C4-2B (cell line): Measurements from ENCODE around the gene RASSF5.

Source experiments
- CTCF ChIP-seq: fragments of 450-650 bp; conservative IDR thresholded peaks from 2 replicates; pipeline ENCODE4 v1.5.1; 2017; ENCODE audit warnings: mild to moderate bottlenecking
- ZFX ChIP-seq: fragments of 450-650 bp; IDR thresholded peaks from 2 replicates; pipeline ENCODE4 v1.6.1; 2017

- no peak for TF ChIP-seq CTCF
- TF ChIP-seq ZFX = no peak
Measured at GRCh38 chr1:206575894-206576737, 68.8 kb downstream of the RASSF5 start.
